ENCODE results near the gene RUNX2. TPM values are rescaled to one million over a fixed set of nuclear protein-coding genes. Genes with fewer than 3 reads are reported as not detected.

RUNX2 gene
- total RNA-seq, 1 donor from 2014 or later, result not detected

DNA sequence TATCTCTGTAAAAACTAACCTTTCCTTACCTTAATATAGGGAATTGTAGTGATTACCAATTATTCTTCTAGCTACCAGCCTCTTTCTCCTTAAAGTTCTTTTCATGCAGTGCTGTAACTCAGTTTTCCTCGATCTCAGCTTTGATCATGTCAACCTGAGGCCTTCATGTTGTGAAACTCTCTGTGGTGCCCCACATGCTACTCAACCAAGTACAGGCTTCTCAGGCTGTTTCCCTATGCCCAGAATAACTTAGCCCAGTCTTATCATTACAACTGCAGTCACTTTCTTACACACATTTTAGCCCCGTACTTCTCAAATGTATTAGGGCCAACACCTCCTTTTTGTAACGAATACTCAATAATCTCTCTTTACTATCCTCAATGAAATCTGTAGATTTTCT is 139.7 kb downstream of the RUNX2 start:
- TF ChIP-seq, protein P1, sequence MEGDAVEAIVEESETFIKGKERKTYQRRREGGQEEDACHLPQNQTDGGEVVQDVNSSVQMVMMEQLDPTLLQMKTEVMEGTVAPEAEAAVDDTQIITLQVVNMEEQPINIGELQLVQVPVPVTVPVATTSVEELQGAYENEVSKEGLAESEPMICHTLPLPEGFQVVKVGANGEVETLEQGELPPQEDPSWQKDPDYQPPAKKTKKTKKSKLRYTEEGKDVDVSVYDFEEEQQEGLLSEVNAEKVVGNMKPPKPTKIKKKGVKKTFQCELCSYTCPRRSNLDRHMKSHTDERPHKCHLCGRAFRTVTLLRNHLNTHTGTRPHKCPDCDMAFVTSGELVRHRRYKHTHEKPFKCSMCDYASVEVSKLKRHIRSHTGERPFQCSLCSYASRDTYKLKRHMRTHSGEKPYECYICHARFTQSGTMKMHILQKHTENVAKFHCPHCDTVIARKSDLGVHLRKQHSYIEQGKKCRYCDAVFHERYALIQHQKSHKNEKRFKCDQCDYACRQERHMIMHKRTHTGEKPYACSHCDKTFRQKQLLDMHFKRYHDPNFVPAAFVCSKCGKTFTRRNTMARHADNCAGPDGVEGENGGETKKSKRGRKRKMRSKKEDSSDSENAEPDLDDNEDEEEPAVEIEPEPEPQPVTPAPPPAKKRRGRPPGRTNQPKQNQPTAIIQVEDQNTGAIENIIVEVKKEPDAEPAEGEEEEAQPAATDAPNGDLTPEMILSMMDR (IDR thresholded peaks at IDR 0.05; ENCODE audit: partially characterized antibody, unreplicated experiment), result no peak
- no peak overlapping the region for H3K4me3 Mint-ChIP-seq (ENCODE audit: unreplicated experiment)
- no peaks in the 10 kb centered on the region for H3K4me1 Mint-ChIP-seq (ENCODE audit: low read depth, unreplicated experiment)
- H3K36me3 Mint-ChIP-seq (ENCODE audit: unreplicated experiment), result no peaks in the 10 kb centered on the region
- no peak for DNase-seq
- H3K27ac Mint-ChIP-seq (ENCODE audit: unreplicated experiment), result no peak overlapping the region
- H3K27me3 Mint-ChIP-seq (ENCODE audit: unreplicated experiment), result peaks cover 2% of the 10 kb centered on the region
- H3K9me3 Mint-ChIP-seq (ENCODE audit: unreplicated experiment), result no peaks in the 10 kb centered on the region

DNA sequence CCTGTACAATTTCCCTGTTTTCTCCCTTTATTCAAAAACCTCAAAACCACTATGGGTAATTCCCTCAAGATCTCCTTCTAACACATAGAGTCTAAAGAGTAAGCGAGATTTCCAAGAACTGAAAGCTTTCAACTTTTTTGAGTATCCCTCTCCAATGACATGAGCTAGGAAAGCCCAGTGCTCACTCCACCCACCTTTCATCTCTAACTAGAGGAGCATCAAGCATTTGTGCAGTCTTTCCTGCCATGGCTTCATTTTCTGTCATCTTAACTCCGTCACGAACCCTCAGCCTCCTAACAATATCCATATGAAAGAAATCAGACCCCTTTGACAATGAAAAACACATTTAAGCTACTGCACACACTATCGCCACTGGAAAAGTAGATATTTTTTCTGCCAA is 141.5 kb downstream of the RUNX2 start:
- no peaks in the 10 kb centered on the region for H3K9me3 Mint-ChIP-seq (ENCODE audit: unreplicated experiment)
- no peak overlapping the region for H3K4me3 Mint-ChIP-seq (ENCODE audit: unreplicated experiment)
- H3K4me1 Mint-ChIP-seq (ENCODE audit: low read depth, unreplicated experiment), result no peaks in the 10 kb centered on the region
- H3K36me3 Mint-ChIP-seq (ENCODE audit: unreplicated experiment), result no peaks in the 10 kb centered on the region
- no peak for DNase-seq
- no peak overlapping the region for H3K27ac Mint-ChIP-seq (ENCODE audit: unreplicated experiment)
- TF ChIP-seq, protein P1 (IDR thresholded peaks at IDR 0.05; ENCODE audit: partially characterized antibody, unreplicated experiment), result no peak
- H3K27me3 Mint-ChIP-seq (ENCODE audit: unreplicated experiment), result peaks cover 2% of the 10 kb centered on the region

DNA sequence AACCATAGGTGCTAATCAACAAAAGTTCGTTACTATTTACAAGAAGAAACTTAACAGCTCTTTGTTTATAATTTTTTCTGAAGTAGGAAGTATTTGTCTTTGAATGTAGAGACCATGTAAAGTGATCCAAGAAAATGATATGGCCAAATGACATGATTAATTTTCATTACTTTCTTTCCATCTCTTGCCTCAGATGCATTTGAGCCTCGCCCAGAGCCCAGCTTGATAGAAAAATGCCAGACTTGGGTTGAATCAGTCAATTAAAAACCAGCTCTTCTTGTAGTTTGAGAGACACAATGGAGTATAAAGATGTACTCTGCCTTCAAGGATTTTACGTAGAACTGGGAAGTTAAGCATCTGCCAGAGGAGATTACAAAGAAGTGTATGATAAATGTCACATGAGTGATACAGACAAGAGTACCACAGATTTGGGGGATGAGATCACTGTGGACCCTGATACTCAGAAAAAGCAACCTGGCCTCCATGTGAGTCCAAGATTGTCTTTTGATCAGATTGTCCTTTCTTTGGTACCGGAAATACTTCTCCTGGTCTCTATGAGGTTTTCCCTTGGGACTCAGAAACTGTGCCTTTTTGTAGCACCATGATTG is 142.1 kb downstream of the RUNX2 start:
- Mint-ChIP-seq H3K4me3 (ENCODE audit: unreplicated experiment) (no peak overlapping the region), H3K36me3 (ENCODE audit: unreplicated experiment) (no peaks in the 10 kb centered on the region), H3K9me3 (ENCODE audit: unreplicated experiment) (no peaks in the 10 kb centered on the region), H3K4me1 (ENCODE audit: low read depth, unreplicated experiment) (no peaks in the 10 kb centered on the region), H3K27me3 (ENCODE audit: unreplicated experiment) (peaks cover 2% of the 10 kb centered on the region), H3K27ac (ENCODE audit: unreplicated experiment) (no peak overlapping the region)
- DNase-seq, result no peak
- TF ChIP-seq, protein P1 (IDR thresholded peaks at IDR 0.05; ENCODE audit: partially characterized antibody, unreplicated experiment), result no peak

DNA sequence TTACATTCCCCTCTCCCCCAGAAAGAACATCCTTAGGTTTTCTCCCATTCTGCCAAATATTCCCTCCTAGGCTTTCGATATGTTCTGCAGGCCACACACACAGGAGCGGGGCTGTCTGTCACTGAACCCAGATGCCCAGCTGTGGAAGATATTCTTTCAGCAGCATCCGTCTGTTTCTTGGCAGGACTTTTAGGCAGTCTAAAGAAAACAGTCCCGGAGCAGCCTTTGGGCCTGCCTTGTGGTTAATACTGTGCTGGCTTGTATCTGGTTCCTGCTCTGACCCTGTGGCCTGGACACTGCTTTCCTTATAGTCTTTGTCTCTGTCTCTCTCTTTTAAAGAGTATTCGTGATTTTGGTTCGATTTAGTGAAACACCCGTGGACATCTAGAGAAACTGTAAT is 144.3 kb downstream of the RUNX2 start:
- TF ChIP-seq, protein P1 (IDR thresholded peaks at IDR 0.05; ENCODE audit: partially characterized antibody, unreplicated experiment), result no peak
- H3K4me1 Mint-ChIP-seq (ENCODE audit: low read depth, unreplicated experiment), result no peaks in the 10 kb centered on the region
- no peak for DNase-seq
- H3K36me3 Mint-ChIP-seq (ENCODE audit: unreplicated experiment), result no peaks in the 10 kb centered on the region
- no peak overlapping the region for H3K4me3 Mint-ChIP-seq (ENCODE audit: unreplicated experiment)
- peaks cover 2% of the 10 kb centered on the region for H3K27me3 Mint-ChIP-seq (ENCODE audit: unreplicated experiment)
- H3K9me3 Mint-ChIP-seq (ENCODE audit: unreplicated experiment), result no peaks in the 10 kb centered on the region
- no peak overlapping the region for H3K27ac Mint-ChIP-seq (ENCODE audit: unreplicated experiment)

DNA sequence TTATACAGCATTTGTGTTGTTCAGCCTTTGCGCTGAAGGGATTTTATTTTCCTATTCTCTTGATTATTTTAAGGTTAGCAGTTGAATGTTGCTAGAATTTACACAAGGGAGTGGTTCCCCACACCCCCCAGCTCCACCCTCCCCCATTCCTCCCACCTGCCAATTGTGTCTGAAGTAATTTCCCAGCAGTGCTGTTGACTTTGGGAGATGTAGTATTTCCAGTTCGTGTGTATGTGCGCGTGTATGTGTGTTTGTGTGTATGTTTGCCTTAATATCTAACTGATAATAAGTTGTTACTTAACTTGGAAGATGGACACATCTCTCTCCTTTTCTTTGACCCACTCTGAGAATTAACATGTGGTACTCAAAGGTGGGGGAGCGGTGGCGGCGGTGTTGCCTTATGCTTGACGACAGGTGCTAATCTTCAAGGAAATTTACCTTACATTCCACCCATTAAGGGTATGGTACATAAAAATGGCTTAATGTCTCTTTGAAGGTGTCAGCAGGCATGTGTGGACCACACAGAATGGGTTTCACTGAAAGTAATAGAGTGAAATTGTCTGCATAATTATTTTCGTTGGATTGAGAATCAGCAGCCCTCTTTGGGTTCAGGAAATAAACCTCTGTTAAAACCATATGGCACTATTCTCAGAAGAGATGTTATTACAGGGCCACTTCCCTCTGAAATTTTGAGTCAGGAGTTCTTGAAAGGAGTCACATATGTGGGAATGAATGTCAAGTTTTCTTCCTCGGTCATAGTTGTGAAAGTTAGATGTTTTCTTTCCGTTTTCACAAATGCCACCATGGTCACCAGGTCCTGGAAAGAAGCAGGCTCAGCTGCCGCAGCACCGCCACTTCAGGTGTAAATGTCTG is 145.2 kb downstream of the RUNX2 start:
- H3K9me3 Mint-ChIP-seq (ENCODE audit: unreplicated experiment), result no peaks in the 10 kb centered on the region

More for the DNA sequence above, 145.2 kb downstream of the RUNX2 start:
- Mint-ChIP-seq H3K27ac (ENCODE audit: unreplicated experiment) (no peak overlapping the region), H3K4me1 (ENCODE audit: low read depth, unreplicated experiment) (no peaks in the 10 kb centered on the region), H3K4me3 (ENCODE audit: unreplicated experiment) (no peak overlapping the region), H3K36me3 (ENCODE audit: unreplicated experiment) (no peaks in the 10 kb centered on the region), H3K27me3 (ENCODE audit: unreplicated experiment) (peaks cover 2% of the 10 kb centered on the region)
- TF ChIP-seq, protein P1 (IDR thresholded peaks at IDR 0.05; ENCODE audit: partially characterized antibody, unreplicated experiment), result no peak
- no peak for DNase-seq
